SHP77 (cell line): ENCODE measurements around the gene TSPAN18.

Experiments
- DNase-seq, 2 experiments: peaks; one replicate each; lab custom pipeline; 2025; lab: John Stamatoyannopoulos, UW

TSPAN18 gene

DNA sequence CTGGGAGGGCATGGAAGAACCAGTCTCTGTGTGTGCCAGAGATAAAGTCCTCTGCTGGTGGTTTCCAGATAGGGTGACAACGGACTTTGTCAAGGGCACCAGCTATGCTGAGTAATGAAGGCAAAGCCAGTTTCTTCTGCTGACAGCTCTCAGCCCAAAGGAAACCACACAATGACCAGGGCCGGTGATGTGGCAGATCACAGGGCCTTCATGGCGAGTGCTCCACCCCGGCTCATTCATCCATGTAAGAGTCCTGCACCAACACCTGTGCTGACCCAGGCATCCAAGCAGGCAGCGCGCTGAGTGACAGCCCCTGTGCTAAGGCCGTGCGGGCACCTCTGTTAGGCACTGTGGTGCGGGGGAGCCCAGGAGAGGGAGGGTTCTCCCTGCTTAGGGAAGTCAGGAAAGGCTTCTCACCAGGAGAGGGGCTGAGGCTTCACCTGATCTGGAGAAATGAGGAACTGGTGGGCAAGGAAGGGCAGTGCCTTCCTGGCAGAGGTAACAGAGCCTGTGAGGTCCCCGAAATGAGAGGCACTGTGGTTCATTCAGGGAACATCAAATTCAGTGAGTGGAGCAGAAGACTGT, 190.1 kb downstream of the TSPAN18 start:
- no peak for DNase-seq

DNA sequence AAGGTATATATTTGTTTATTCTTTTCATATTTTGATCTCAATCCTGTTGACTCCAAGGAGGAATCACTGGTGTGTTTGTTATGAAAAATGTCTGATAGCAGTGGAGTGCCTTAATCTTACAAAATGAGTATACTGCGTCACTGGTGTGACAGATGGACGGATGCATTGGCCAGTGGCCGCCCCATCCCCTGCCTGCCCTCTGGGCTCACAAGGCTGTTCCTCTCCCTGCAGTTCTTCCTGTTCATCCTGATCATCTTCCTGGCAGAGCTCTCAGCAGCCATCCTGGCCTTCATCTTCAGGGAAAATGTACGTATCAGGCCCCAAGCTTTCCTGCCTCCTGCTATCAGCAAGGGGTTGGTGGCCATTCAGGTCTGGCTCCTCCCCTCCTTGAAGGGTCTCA, 191.0 kb downstream of the TSPAN18 start:
- no peak for DNase-seq

DNA sequence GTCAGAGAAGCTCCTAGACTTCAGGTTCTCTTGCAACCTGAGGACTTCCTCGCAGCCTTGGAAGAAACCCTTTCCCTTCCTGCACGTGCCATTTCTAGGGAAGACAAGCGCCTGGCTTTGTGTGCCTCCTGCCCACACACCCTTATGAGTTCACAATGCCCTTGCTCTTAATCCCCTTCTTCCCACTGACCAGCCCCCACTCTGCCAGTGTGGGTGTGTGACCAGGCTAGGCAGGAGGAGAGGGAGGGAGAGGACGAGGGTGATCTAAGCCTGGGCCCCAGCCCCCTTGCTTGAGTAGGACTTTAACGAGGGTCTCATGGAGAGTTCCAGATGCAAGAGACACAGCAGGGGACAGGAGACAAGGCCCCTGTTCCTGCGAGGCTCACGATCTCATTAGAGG, 193.7 kb downstream of the TSPAN18 start:
- DNase-seq: no peak

DNA sequence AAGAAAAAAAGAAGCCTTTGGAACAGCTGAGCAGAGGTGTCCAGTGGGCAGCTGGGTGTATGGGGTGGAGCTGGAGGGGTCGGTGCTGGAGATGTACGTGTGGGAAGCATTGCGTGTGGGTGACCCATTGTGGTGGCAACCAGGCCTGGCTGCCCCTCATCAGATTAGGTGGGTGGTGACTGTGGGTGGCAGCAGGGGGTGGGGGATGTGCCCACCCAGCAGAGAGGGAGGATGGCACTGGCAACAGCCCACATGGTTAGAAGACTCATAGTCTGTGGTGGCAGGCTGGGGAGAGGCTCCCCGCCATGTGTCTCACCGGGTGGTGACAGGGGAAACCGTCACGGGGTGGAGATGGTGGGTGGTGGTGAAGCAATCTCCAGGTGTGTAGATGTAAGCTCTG, 196.4 kb downstream of the TSPAN18 start:
- DNase-seq: no peak

DNA sequence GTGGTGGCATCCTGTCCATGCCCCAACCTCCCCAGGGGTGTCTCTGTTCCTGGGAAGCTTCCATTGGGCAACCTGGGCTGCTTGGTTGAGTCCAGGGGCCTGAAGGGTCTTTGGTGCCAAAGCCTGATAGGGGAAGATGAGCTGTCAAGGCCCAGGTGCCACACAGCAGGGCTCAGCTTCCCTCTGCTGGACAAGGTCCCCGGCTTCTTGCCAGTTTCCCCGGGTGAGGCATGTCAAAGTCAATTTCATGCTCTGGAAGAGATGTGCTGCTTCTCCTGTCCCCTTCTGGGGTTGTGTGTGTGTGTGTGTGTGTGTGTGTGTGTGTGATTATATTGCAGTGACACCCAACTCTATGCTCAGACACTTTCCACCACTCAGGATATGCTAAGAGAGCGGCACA, 197.0 kb downstream of the TSPAN18 start:
- DNase-seq: no peak

DNA sequence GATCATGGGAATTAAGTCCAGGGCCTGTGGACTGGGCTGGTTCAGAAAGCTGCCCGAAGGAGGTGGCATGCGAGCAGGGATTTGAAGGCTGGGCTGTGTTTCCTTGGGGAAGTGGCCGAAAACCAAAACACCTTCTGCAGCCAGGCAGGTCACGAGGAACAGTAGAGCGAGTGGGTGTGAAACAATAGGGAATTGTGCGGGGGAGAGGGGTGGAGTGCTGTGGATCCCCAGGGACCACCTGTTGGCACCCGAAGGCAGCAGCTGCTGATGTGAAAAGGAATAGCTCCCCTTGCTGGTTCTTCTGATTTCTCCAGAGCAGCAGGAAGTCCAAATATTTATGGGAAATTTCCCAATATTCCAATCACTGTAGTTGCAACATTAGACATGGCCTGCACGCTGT, 199.3 kb downstream of the TSPAN18 start:
- no peak for DNase-seq

DNA sequence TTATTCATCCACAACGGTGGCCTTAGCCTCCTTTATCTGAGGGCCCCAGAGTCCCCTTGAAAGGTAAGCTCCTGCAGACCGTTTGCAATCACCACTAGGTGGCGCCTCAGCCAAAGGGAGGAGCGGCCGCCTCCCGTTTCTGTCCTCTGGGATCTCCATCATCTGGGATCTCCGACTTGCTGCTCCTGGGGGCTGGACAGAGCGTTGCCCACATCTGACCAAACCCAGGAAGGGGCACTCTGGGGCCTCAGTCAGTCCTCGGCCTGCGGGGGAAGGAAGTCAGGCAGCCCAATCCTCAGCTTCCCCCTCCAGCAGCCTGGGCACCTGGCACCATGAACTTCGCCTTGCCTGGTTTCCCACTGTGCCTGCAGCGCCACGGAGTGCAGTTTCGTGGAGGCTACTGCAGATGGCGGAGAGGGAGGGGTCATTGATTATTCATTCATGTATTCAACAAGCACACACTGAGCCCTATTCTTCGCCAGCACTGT, 200.5 kb downstream of the TSPAN18 start:
- DNase-seq: peak; percentile 70 to 83

DNA sequence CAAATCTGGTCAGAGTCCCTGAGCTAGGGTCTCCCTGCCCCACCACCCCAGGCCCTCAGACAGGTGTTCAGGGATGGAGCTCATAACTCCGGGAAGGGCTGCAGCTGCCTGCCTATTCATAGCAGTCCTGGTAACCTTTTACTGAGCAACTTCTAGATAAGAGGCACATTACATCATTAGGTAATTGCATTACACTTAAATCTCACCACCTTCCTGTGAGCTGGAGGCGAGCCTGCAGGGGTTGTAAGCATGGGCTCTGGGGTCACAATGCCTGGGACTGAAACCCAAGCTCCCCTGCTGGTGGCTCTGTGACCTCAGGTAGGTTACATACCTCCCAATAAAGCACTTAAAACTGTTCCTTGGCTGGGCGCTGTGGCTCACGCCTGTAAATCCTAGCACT, 201.4 kb downstream of the TSPAN18 start:
- DNase-seq: no peak

DNA sequence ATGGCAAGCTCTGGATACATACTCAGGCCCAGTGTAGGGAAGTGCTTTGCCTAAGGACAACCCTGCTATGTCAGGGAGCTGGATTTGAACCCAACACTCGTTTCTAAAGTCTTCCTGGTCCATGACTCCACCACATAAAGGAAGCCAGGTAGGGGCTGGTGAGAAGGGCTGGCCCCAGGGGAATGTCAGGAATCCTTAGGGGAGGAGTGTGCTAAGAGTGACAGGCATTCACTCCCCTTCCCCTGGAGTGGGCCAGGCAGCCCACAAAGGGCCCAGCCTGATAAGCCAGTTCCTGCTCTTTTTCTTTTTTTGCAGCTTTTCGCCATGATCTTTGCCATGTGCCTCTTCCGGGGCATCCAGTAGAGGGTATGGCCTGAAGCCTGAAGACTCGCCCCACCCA, 202.1 kb downstream of the TSPAN18 start:
- DNase-seq: no peak

DNA sequence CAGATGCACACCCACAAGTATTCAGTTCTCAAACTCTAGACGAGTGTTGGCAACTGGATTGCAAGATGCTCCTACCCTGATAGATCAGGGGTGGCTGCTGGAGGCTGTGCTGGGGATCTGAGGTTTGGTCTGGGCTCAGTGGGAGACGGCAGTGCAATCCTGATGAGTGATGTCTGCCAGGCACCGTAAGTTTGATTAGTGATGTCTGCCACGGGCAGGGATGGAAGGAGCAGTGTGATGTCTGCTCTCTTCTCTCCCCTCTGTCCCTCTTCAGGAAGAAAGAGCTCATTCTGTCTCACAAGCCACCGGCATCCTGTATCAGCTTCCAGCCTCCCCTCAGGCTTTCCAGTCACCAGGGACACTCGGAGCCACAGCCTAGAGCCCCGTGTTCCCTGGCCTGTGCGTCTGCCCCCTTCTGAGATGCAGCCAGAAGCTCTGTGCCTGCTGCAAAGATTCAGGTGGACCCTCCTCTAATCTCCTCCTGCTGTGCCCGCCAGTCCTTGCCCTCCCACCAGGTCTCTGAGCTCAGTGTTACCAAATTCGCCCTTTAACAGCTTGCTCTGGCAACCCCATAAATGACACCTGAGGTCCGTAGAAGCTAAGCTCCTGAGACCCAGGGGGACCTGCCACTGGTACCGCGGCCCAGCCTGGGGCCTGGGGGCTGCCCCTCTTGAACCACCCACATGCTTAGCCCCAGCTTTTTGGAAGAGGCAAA, 204.0 kb downstream of the TSPAN18 start:
- DNase-seq: no peak

DNA sequence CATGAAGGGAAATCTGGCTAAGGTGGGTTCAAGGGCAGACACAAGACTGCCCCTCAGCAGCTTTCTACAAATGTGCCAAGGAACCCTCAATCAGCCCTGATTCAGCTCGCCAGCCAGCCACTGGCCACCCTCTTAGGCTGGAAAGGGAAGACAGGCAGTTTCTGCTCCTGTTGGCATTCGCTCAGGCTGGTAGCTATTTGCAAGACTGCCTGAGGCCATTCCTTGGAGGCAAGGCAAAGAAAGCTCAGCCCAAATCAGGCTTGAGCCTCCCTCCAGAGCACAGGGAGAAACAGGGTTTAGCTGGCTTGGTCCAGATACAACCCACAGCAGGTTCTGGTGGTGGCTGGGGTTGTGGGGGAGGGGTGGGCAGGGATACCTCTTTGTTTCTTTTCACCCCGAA, 204.7 kb downstream of the TSPAN18 start:
- DNase-seq: no peak

DNA sequence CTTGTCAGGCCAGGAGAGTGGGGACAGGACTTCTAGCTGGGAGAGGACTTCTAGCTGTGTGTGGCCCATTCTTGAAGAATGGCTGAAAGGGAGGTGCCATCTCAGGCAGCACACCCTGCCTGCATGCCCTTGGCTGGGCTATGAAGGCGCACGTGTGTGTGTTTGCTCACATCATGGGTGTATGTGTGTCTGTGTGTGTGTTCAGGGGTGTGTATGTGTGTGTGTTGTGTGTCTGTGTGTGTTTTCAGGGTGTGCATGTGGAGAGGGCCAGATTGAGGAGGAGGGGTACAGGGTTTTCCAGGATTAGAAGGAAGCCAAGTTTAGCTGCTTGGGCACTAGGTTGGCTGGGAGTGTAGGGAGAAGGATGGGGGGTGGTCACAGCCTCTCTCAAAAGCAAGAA, 207.3 kb downstream of the TSPAN18 start:
- no peak for DNase-seq

DNA sequence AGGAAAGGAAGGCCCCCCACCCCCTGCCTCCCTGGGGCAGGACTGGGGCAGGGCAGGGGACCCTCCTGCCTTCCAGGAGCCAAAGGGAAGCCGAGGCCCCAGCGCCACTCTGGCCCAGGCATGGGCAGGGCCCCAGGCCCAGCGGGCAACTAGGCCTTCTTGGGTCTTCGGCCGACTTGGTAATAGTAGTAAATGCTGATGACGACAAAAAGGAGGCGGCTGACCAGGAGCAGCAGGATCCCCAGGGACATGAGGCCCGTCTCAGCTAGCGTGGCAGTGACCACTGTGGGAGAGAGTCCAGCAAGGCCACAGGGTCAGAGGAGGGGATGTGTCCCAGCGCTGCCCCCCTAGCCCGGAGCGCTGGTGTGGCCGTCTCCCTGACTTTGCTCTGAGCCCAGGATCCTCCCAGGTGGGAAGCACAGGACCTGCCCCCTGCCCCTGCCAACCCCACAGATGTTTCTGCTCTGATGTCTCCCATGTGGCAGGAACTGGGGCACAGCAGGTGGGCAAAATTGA, 208.0 kb downstream of the TSPAN18 start:
- DNase-seq: no peak

DNA sequence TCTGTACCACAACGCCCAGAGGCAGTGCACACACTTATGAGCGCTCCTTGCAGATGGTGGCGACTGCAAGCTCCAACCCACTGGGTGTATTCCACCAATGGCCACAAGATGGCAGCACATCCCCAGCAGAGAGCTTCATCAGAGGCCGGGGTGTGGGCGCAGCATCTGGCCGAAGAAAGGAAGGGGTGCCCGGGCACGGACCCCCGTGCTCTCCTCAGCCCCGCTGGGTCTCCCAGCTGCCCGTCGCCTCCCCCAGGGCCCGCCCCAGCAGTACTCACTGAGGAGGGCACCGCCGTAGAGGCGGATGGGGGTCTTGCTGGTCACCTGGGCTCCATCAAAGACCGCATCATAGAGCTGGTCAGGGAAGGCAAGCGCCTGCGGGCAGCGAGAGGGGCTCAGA, 209.8 kb downstream of the TSPAN18 start:
- DNase-seq: peak; percentile 57 to 66

DNA sequence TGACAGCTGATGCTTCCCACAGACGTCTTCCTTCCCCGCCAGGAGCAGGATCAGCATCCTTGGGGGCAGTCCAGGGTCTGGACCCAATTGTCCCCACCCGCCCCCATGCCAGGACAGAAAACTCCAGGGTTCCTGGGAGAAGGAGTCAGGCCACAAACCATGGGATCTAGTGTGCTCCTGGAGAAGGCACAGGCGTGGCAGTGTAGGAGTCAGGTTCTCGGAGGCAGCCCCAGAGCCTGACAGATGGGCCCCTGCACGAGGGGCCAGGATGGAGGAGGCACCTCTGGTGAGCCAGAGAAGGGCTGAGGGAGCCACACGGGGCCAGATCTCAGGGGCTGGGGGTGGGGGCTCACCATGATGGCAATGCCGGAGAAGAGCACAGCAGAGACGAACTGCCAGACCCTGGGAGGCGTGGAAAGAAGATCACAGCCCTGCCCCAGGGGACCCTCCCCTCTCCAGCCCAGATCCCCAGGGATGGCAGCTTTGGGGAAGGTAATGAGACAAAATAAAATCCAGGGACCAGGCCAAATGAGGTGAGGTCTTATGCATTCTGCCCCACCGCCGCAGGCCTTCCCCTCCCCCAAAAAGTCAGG, 210.3 kb downstream of the TSPAN18 start:
- no peak for DNase-seq

DNA sequence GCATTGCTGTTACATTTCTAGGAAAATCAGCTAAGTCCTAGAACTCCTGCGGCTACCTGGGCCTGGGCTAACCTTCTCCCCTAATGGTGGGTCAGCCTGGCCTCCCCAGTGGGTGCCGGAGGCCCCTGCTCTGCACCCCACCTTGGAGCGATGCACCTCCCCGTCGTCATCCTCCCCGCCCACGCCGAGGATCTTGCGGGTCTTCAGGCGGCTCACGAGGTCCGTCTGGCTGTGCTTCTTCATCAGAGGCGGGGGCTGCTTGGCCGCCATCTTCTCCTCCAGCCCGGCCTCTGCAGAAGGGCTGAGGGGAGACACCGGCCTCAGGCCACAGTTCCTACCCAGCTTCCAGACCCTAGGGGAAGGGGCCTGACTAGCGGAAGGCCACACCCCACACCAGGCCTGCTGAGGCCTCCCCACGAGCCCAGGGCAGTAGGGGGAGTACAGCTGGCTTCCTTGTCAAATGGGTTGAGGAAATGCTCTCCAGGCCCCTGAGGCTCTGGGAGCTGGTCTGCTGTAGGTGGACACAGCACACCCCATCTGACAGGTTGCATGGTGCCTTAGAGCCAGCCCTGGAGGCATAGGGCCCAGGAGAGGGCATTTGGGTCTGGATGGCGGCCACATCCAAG, 211.4 kb downstream of the TSPAN18 start:
- no peak for DNase-seq

DNA sequence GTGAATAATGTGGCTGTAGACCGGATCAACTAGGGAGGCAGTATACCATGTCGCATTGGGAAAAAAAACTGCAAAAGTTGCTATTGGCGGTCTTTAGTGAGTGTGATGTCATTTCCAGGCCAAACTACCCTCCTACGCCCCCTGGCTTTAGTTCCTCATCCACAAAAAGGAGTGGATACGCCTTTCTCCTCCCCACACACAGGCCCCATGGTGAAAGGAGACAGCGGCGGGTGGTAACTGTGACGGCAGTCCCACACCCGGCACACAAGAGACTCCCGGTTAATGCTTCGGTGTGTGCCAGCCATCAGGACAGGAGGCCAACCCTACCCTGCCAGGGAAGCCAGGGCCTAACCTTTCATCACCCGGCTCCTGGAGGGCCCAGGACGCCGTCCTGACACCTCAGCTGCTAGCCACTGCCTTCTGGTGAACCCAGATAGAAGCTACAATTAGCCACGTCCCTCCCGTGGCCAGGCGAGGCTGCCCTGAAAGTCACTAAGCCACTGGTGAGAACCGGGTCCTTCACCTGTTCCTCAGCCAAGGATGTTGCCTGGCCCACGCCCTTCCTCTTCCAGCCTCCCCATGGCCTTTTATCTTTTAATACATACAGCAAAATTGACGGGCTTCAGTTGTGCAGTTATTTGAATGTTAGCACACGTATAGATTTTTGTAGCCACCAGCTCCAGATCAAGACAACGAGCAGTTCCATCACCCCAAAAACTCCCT, 213.1 kb downstream of the TSPAN18 start:
- DNase-seq: no peak

DNA sequence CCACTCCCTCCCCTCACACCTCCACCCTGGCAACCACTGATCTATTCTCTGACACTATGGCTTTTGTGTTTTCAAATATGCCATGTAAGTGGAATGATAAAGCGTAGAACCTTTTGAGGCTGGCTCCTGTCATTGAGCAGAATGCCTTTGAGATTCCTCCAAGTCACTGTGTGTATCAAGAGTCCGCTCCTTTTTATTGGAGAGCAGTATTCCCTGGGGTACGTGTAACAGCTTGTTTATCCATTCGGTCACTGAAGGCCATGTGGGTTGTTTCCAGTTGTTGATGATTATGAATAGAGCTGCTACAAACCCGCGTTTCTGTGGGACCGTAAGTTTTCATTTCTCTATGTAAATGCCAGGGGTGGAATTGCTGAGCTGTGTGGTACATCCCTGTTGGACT, 213.6 kb downstream of the TSPAN18 start:
- no peak for DNase-seq

DNA sequence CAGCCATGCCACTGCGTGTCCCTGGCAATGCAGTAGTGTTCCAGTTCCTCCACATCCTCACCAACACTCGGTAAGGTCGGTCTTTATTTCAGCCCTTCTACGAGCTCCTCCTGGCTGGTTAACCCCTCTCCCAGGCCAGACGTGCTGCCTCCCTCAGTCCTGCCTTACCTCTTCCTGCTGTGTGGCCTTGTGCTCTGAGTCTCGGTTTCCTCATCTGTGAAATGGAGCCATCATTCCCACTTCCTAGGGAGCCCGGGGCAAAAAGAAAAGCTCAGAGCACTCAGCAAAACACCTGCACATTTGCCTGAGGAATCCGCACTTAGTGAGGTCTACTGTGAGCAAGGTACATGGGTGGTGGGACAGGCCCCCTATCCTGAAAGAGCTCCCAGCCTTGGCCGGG, 214.1 kb downstream of the TSPAN18 start:
- DNase-seq: no peak

DNA sequence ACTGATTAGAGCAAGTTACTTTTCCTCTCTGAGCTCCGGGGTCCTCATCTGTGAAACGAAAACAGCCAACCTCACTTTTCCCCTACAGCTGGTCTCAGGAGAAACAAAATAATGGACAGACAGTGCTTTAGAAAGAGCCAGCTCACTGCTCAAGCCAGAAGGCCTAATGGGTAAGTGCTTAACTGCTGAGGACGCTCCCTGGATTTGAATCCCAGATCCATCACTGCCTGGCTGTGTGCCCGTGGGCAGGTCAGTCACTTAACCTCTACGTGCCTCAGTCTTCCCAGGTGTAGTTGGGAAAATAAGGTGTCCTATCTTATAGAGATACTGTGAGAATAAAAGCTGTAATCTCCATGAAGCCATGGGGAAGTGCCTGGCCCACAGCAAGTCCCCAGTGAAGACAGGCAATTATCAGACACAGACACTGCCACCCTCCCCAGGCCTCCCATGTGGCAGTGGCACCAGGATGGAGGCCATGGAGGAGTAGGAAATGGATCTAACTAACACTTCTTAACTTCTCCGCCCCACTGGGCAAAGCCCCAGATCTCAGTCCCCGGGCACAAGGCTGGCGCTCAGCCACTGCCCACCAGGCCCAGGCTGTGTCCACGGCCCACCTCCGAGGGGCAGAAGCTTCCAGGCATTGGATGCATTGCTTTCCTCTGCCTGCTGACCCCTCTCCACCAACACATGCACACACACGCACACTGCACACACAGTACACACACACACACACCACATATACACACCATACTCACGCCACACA, 214.7 kb downstream of the TSPAN18 start:
- DNase-seq: no peak
